Measurements from ENCODE around the gene TMEM14C.

Gene TMEM14C

DNA sequence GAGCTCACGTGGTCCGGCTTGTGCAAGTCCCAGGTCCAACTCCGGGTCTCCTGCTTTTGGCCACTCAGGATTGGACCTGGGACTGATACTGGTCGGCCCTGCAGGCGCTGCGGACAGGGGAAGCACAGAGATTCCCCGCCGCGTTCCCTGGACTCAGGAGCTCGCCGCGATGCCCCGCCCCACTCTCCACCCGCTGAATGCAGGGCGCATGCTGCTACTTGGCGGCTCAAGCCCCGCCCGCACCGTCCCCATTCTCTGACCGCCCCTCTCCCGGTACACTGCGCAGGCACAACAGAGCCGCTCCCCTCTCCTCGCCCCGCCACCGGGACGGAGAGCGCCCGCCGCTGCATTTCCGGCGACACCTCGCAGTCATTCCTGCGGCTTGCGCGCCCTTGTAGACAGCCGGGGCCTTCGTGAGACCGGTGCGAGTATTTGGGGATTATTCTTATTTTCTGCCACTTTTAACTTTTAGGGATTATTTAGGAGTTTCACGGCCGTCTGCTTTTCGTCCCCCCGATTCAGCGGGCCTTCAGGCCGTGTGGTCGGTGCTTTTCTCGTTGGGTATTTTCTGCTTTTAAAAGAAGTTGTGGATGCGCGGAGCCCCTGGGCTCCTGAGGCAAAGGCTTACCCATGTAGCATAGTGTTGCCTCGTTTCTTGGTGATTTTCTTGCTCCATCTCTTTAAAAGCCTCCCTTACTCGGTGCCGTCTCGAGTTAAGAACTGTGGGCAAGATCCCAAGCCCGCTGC is at the start of gene TMEM14C:
Gene TMEM14C, plus strand, starts transcription at position 251 of the 747 bp plus-strand sequence. CDS start 1,544 bp downstream, outside the sequence.
- peak; percentile 88 for FAIRE-seq
- DNase-seq (ENCODE audit: extremely low spot score, insufficient read length, low read depth): peak; percentile 89

DNA sequence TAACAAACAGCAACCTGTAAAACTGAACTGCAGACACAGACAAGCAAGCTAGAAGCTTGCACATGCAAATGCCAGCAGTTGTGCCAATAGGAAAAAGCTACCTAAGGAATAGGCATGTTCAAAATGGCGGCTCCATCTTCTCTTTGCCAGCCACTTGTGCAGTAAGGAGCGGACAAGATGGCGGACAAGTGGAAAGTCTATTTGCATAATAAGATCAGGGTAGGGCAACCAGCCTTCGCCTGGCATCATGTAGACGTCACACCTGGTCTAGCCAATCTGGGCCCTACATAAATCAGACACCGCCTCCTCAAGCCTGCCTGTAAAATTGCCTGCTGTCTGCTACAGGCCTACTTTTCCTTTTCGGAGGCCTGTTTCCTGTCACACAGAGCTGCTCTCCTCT is 46.5 kb upstream of the TMEM14C start:
- DNase-seq (ENCODE audit: extremely low spot score, insufficient read length, low read depth): no peak
- FAIRE-seq: no peak

- DNase-seq (ENCODE audit: extremely low spot score, insufficient read length, low read depth): no peak
- FAIRE-seq: no peak
Measured at GRCh38 chr6:10678456-10678855, 44.4 kb upstream of the TMEM14C start.

- DNase-seq (ENCODE audit: extremely low spot score, insufficient read length, low read depth): no peak
Measured at GRCh38 chr6:10681795-10682194, 41.1 kb upstream of the TMEM14C start.

DNA sequence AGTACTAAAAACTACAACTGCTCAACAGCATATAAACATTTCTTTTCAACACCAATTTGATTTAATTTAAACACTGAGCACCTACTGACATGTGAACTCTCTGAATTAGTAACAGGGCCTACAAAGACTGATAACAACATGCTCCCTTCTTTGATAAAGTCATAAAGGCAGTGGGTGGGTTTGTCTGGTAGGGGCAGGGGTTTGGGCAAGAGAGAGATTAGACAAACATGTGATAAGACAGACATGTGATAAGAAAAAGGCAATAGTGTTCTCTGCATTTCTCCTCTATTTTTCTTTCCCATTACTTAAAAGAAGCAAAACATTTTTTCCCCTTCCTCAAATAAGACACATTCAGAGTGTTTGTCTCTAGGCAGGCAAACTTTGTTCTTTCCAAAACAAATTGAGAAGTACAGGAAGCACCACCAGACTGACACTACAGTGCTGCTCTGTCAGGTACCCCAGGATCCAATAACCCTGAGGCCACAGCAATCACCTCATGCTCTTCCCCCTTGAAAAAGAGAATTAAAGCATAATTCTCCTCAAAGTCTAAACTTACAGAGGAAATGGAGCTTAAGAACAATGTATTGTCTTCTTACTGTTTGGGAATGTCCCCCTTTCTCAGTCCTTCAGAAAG is 40.4 kb upstream of the TMEM14C start:
- FAIRE-seq (no peak), DNase-seq (ENCODE audit: extremely low spot score, insufficient read length, low read depth) (no peak)

More at GRCh38 chr6:10681795-10682194, 41.1 kb upstream of the TMEM14C start:
- no peak for FAIRE-seq

GRCh38 chr6:10684618-10685017 is 38.3 kb upstream of the TMEM14C start:
- no peak for FAIRE-seq
- no peak for DNase-seq (ENCODE audit: extremely low spot score, insufficient read length, low read depth)

DNA sequence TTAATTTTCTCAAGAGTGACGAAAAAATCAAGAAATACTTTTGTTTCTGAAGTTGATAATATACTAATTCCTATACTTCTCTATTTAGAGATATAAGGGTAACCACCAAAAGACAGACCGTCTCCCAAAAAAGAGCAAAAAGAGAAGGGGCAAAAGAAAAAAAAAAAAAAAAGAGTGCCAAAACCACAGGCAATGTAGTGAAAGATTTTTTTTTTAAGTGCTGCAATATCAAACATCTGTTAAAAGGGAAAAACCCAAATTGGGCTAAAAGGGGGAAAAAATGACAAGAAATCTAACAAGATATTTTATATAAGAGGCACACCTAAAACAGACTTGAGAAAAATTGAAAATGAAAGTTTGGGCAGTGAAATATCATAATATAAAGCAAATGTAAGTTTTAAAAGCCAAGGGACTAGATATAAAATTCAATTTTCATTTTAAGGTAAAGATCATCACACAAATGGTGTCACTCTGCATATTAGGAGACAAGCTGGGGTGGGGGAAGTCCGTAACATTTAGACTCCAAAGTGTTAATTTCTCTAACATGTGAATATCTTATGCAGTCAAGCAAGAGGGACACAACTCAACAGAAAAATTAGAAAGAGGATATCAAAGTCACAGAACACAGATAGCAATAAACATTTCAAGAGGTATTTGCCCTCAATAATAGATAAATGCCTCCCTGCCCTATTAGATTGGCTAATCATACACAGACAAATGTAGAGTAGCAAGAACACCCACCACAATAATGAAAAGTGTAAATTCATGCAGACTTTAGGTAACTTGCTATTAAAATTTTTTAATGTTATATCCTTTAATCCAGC is 37.6 kb upstream of the TMEM14C start:
- DNase-seq (ENCODE audit: extremely low spot score, insufficient read length, low read depth): no peak
- no peak for FAIRE-seq

- no peak for FAIRE-seq
- no peak for DNase-seq (ENCODE audit: extremely low spot score, insufficient read length, low read depth)
Measured at GRCh38 chr6:10686901-10687300, 36.0 kb upstream of the TMEM14C start.

- DNase-seq (ENCODE audit: extremely low spot score, insufficient read length, low read depth): no peak
- no peak for FAIRE-seq
Measured at GRCh38 chr6:10687582-10687981, 35.3 kb upstream of the TMEM14C start.

DNA sequence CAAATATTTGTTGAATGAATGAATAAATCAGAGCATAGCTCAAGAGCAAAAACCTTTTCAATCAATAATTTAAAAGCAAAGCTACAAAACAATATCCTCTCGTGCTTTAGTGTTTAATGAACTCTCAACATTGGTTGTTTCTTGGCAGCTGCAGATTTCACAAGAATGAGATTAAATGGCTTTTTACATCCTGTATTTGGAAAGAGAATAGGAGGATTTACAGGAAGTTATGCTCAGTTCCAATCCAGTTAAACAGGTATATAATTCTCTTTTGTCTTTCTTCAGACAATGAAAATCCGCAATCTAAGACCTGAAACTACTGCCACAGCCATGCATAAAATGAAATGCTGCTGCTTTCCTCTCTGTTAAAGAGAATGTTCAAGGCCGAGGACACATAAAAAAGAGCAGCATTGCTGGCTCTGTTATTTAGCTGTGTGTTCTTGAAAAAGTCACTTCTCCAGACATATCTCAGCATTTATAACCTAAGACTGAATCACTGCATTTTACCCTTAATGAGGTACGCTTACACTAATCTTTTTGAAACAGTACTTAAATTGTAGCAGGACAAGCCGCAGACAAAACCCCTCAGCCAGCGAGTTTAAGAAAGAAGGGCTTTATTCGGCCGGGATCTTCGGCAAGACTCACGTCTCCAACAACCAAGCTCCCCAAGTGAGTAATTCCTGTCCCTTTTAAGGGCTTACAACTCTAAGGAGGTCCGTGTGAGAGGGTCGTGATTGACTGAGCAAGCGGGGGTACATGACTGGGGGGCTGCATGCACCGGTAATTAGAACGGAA is 32.0 kb upstream of the TMEM14C start:
- FAIRE-seq (no peak), DNase-seq (ENCODE audit: extremely low spot score, insufficient read length, low read depth) (no peak)

DNA sequence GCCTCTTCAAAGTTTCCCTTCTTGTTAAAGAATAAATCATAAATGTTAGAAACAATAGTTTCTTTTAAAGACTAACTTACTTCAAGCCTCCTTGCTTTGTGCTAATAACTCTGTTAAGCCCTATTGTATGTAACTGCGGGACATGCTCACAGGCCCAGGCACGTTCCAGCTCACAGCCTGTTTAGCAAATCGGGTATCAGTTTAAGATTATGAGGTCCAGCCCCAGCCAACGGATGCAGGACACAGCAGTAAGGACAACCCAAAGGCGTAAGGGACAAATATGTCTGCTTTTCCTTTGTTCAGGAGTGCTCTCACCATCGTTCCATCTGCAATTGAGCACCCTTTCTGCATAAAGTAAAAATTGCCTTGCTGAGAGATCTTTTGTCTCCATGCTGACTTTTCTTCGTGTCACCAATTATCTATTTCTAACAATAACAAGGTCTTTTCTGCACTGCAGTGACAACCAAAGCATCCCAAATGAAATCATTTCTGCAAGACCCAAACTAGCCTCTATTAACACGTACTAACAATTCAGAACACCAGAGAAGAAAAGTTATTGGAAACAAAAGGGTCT is 29.8 kb upstream of the TMEM14C start:
- DNase-seq (ENCODE audit: extremely low spot score, insufficient read length, low read depth) (no peak), FAIRE-seq (no peak)

- FAIRE-seq (peak; percentile 89), DNase-seq (ENCODE audit: extremely low spot score, insufficient read length, low read depth) (peak; percentile 87)
Measured at GRCh38 chr6:10694302-10695085, 28.4 kb upstream of the TMEM14C start, which contains the start of the genes C6orf52 and PAK1IP1. C6orf52 (minus strand) TSS chr6:10694616; CDS start chr6:10687550, 7,066 bp downstream. PAK1IP1 (plus strand) TSS chr6:10694972; CDS start chr6:10694986, 14 bp downstream.

DNA sequence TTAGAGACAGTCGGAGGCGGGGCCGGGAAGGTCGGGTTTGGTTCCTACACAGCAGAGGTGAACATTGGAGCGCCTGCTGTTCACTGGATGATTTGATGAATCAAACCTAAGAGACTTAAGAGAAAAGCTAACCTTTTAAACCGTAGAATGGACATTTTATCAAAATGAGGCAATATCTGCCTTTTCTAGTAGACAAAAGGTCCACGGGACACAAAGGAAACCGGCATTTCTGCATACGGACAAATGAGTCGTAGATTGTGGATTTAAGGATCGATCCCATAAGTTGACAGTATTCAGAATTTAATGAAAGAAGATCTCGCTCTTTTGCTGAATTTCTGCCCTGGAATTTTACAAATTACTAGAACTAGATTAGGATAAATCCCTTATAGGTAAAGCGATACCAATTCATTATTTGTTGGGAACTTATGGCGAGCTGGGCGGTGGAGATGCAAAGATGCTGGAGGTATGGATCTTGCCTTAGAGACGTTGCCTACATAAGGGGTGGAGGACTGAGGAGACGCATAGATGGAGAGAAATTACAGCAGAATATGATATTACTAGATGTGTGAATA is 27.7 kb upstream of the TMEM14C start:
- no peak for FAIRE-seq
- no peak for DNase-seq (ENCODE audit: extremely low spot score, insufficient read length, low read depth)

DNA sequence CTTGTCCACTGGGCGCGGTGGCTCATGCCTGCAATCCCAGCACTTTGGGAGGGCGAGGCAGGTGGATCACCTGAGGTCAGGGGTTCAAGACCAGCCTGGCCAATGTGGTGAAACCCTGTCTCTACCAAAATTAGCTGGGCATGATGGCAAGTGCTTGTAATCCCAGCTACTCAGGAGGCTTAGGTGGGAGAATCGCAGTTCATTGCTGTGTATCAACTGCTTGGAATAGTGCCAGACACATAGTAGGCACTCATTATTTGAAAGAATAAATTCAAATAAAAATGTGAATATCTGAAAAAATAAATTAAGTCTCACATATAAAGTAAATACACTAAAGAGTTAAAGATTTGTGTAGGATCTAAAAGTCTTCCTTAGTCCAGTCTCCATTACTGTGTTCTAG is 26.2 kb upstream of the TMEM14C start:
- DNase-seq (ENCODE audit: extremely low spot score, insufficient read length, low read depth) (no peak), FAIRE-seq (no peak)

GRCh38 chr6:10713962-10714361 is 8.9 kb upstream of the TMEM14C start:
- FAIRE-seq (no peak), DNase-seq (ENCODE audit: extremely low spot score, insufficient read length, low read depth) (no peak)

- FAIRE-seq (no peak), DNase-seq (ENCODE audit: extremely low spot score, insufficient read length, low read depth) (no peak)
Measured at GRCh38 chr6:10719296-10719963, 3.4 kb upstream of the TMEM14C start.

DNA sequence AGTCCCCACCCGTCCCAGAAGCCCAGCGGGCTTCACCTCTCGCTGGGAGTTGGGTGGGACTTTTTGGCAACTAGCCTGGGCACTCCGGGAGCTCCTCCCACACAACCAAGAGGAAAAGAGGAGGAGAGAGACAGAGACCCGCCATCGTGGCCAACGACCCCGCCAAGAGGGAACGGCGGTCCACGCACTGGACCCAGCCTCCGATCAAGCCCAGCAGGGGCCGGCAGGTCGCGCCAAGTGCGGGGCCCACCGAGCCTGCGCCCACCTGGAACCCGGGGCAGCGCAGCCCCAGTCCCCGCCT is 3.0 kb upstream of the TMEM14C start:
- FAIRE-seq (no peak), DNase-seq (ENCODE audit: extremely low spot score, insufficient read length, low read depth) (no peak)
